Measurements from ENCODE around the gene SUPT4H1. TPM values are rescaled to one million over a fixed set of nuclear protein-coding genes. Genes with fewer than 3 reads are reported as not detected.
"Not testable (repeated sequence)": the region's sequence is repeated elsewhere in the genome, so short reads cannot be mapped to it uniquely, and the experiment has no call there.

The SUPT4H1 gene
- total RNA-seq, 2 experiments from 2014 or later, result 113 to 114 TPM

DNA sequence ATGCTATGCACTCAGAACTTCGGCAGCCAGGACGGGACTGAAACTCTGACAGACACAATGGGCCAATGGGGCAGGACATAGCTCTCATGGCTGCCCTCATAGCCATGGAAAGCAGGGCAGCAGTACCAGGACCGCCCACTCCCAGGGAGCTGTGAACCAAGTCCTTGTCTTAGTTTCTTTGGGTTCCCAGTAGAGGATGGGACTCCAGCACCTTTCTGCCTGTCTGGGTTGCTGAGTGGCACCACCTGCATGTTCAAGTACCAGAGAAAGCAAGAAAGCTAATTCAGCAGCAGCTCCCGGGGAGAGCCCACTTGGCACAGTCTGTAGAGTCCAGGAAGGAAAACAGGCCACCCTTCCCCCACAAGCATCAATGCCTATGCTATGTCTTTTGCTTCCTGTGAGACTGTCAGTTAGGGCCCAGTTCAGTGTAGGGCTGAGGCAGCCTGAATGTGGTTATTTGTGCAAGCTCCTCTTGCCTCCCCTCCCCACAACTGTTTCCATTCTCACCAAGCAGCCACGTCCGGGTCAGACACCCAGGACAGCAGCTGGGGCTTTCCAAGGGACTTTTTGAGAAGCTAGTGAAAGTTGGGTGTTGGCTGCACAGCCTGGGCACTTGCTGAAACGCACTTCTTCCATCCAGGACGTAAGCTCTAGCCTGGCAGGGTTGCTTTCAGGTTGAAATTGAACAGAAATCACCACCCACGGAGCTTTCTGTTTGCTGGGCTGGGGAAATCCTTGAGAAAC lies 7.8 kb downstream of the SUPT4H1 start:
- POLR2A ChIA-PET, result interaction anchor here (0.8 to 18.3 kb wide), 18 partner anchors 9 to 1494 kb away, joined by 3 to 1114 read pairs (median 5); partner anchors contain the start of genes HSF5, RNF43, SRSF1 and SUPT4H1
- intact Hi-C loops (cut with micrococcal nuclease), result loop anchor here (1.0 to 5.0 kb wide), 7 partner anchors 8 to 813 kb away; partner anchors contain the start of genes PRR11, RNF43, SKA2 and SRSF1
- peak overlapping the region; percentile 92 for H3K4me3 Mint-ChIP-seq
- no peaks in the 10 kb centered on the region for H3K9me3 Mint-ChIP-seq
- H3K4me1 Mint-ChIP-seq (ENCODE audit: low read depth), result peaks cover 56% of the 10 kb centered on the region
- CTCF ChIA-PET, result interaction anchor here (0.7 to 5.0 kb wide), 18 partner anchors 8 to 144 kb away, joined by 3 to 113 read pairs (median 8); partner anchors contain the start of genes HSF5, RNF43, SUPT4H1 and TSPOAP1
- peak; percentile 97 for DNase-seq
- peaks cover 94% of the 10 kb centered on the region for H3K36me3 Mint-ChIP-seq
- no peaks in the 10 kb centered on the region for H3K27me3 Mint-ChIP-seq
- peak overlapping the region; percentile 98 for H3K27ac Mint-ChIP-seq

DNA sequence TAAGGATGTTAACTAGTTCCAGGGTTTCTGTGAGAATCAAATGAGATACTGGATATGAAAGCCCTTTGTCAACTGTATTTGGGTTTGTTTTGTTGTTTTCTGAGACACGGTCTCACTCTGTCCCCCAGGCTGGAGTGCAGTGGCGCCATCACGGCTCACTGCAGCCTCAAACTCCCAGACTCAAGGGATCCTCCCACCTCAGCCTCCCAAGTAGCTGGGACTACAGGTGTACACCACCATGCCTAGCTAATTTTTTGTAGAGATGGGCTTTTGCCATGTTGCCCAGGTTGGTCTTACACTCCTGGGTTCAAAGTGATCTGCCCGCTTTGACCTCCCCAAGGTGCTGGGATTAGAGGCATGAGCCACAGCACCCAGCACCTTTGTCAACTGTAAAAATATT lies 8.9 kb downstream of the SUPT4H1 start:
- DNase-seq, result peak; percentile 34
- intact Hi-C loops (cut with micrococcal nuclease), result loop anchor here (5.0 kb wide), 1 partner anchor 814 kb away; the partner anchor contains the start of genes PRR11 and SKA2
- Mint-ChIP-seq H3K4me1 (ENCODE audit: low read depth) (peaks cover 45% of the 10 kb centered on the region), H3K36me3 (peaks cover 85% of the 10 kb centered on the region), H3K27me3 (no peaks in the 10 kb centered on the region), H3K9me3 (no peaks in the 10 kb centered on the region), H3K27ac (peak overlapping the region; percentile 98), H3K4me3 (peak overlapping the region; percentile 92)
- CTCF ChIA-PET, result interaction anchor here (2.0 to 3.9 kb wide), 5 partner anchors 9 to 77 kb away, joined by 6 to 113 read pairs (median 48); partner anchors contain the start of genes SUPT4H1 and TSPOAP1
- POLR2A ChIA-PET, result interaction anchor here (0.8 to 18.3 kb wide), 9 partner anchors 10 to 493 kb away, joined by 3 to 1114 read pairs (median 14); partner anchors contain the start of genes MRPS23, RNF43, SUPT4H1 and TSPOAP1

DNA sequence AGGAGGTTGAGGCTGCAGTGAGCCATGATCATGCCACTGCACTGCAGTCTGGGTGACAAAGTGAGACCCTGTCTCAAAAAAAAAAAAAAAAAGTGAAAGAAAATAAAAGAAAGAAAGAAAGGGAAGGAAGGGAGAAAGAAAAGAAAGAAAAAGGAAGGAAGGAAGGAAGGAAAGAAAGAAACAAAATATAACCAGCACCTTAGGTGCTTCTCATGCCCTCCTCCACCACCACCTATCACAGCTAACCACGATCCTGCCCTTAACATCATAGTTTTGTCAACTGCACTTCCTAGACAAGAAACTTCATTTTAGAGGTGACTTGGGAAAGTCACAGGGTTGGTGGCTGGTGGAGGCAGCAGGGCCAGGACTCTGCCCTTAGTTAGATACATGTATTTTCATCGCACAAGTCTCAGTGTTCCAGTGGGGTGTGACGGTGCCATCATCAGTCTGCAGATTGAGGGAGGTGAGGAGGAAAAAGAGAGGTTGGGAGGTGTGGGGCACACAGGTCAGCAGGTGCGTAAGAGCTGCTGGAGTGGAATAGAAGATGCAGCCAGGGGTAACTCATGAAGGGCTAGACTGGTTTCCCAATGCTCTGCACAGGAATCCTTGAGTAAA lies 10.0 kb downstream of the SUPT4H1 start:
- intact Hi-C loops (cut with micrococcal nuclease), result loop anchor here (5.0 kb wide), 1 partner anchor 815 kb away; the partner anchor contains the start of genes PRR11 and SKA2

DNA sequence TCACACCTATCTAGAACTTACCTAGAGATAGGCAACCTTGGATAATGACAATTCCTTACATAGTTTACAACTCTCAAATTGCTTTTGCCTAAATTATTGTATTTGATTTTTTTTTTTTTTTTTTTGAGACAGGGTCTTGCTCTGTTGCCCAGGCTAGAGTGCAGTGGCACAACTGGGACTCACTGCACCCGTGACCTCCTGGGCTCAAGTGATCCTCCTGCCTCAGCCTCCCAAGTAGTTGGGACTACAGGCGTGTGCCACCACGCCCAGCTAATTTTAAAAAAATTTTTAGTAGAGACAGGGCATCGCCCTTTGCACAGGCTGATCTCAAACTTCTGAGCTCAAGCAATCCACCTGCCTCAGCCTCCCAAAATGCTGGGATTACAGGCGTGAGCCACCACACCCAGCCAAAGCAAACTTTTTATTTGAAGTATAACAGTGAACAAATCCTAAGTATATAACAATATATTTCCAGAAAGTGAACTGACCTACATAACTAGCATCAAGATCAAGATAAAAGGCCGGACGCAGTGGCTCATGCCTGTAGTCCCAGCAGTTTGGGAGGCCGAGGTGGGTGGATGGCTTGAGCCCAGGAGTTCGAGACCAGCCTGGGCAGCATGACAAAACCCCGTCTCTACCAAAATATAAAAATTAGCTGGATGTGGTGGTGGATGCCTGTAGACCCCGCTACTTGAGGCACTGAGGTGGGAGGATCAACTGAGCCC lies 10.7 kb downstream of the SUPT4H1 start:
- Mint-ChIP-seq H3K4me3 (peak overlapping the region; percentile 92), H3K4me1 (ENCODE audit: low read depth) (peaks cover 36% of the 10 kb centered on the region), H3K36me3 (peaks cover 79% of the 10 kb centered on the region), H3K27ac (peak overlapping the region; percentile 98)
- not testable (repeated sequence) for H3K27me3 Mint-ChIP-seq, H3K9me3 Mint-ChIP-seq
- POLR2A ChIA-PET, result interaction anchor here (0.6 to 18.3 kb wide), 11 partner anchors 11 to 1496 kb away, joined by 3 to 1114 read pairs (median 4); partner anchors contain the start of genes MKS1, MTMR4, SUPT4H1 and TSPOAP1
- DNase-seq, result peak; percentile 29
- intact Hi-C loops (cut with micrococcal nuclease), result loop anchor here (5.0 kb wide), 1 partner anchor 816 kb away; the partner anchor contains the start of genes PRR11 and SKA2
- CTCF ChIA-PET, result interaction anchor here (0.7 to 7.2 kb wide), 4 partner anchors 8 to 75 kb away, joined by 3 to 45 read pairs (median 22); partner anchors contain the start of gene SUPT4H1

More for the DNA sequence above, 10.0 kb downstream of the SUPT4H1 start:
- DNase-seq, result peak; percentile 42
- H3K9me3 Mint-ChIP-seq, result no peaks in the 10 kb centered on the region
- H3K4me3 Mint-ChIP-seq, result peak overlapping the region; percentile 92
- H3K36me3 Mint-ChIP-seq, result peaks cover 81% of the 10 kb centered on the region
- H3K4me1 Mint-ChIP-seq (ENCODE audit: low read depth), result peaks cover 37% of the 10 kb centered on the region
- no peaks in the 10 kb centered on the region for H3K27me3 Mint-ChIP-seq
- POLR2A ChIA-PET, result interaction anchor here (0.6 to 18.3 kb wide), 9 partner anchors 11 to 1496 kb away, joined by 3 to 1114 read pairs (median 3); partner anchors contain the start of genes MKS1, MRPS23, SUPT4H1 and TSPOAP1
- CTCF ChIA-PET, result interaction anchor here (3.5 to 7.2 kb wide), 3 partner anchors 9 to 24 kb away, joined by 45 to 113 read pairs (median 48); partner anchors contain the start of genes SUPT4H1 and TSPOAP1
- H3K27ac Mint-ChIP-seq, result peak overlapping the region; percentile 98

DNA sequence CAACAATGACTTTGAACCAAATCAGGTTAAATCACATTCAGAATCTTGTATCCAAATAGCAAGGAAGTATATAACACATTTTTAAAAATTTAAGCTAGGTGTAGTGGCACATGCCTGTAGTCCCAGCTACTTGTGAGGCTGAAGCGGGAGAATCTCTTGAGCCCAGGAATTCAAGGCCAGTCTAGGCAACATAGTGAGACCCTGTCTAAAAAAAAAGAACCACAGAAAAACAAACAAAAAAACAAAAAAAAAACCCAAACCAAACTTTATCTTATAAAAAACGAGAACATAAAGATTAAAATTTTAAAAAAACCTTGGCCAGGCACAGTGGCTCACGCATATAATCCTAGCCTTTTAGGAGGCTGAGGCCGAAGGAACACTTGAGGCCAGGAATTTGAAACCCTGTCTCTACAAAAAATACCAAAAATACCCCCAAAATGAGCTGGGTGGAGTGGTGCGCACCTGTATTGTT lies 11.6 kb downstream of the SUPT4H1 start:
- ChIA-PET CTCF (interaction anchor here (1.2 to 7.2 kb wide), 3 partner anchors 8 to 23 kb away, joined by 5 to 45 read pairs (median 40); partner anchors contain the start of gene SUPT4H1), POLR2A (interaction anchor here (0.7 to 18.3 kb wide), 9 partner anchors 10 to 1497 kb away, joined by 3 to 1114 read pairs (median 4); partner anchors contain the start of genes MTMR4, SRSF1, SUPT4H1 and TSPOAP1)
- intact Hi-C loops (cut with micrococcal nuclease), result loop anchor here (5.0 kb wide), 1 partner anchor 817 kb away; the partner anchor contains the start of genes PRR11 and SKA2
- Mint-ChIP-seq H3K36me3 (peaks cover 75% of the 10 kb centered on the region), H3K27me3 (no peaks in the 10 kb centered on the region), H3K4me1 (ENCODE audit: low read depth) (peaks cover 36% of the 10 kb centered on the region), H3K27ac (peak overlapping the region; percentile 98), H3K9me3 (no peaks in the 10 kb centered on the region), H3K4me3 (peak overlapping the region; percentile 92)
- no peak for DNase-seq

DNA sequence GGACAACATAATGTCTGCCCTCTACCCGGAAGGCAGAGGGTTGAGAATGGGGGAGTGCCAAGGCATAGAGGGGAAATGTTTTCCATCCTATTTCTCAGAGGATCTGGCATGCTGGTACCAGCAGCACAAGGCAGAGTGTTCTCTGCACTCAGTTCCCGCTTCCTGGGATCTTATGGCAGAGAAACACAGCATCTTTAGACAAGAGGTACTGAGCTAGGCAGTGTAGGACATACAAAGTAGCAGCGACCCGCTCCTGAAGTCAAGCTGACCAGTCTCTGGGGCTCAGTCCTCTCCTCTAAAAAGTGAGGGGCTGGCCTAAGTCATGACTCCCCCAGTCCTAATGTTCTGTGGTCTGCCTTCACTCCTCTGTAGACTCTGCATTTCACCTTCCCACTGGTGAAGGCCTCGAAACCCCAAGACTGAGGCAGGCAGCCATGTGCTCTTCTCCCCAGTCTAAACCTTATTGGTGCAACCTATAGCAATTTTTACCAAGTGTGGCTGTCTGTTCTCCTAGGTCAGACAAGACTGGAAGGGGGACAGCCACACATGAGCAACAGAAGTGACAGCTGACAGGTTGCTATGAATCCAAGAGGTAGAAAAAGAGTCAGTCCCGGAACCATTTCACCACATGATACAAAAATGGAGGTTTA lies 12.1 kb downstream of the SUPT4H1 start:
- Mint-ChIP-seq H3K4me1 (ENCODE audit: low read depth) (peaks cover 32% of the 10 kb centered on the region), H3K27ac (peak overlapping the region; percentile 98), H3K4me3 (peak overlapping the region; percentile 92), H3K9me3 (no peaks in the 10 kb centered on the region), H3K27me3 (no peaks in the 10 kb centered on the region), H3K36me3 (peaks cover 75% of the 10 kb centered on the region)
- intact Hi-C loops (cut with micrococcal nuclease), result loop anchor here (5.0 to 10.0 kb wide), 5 partner anchors 177 to 1502 kb away; partner anchors contain the start of genes PRR11, SKA2 and TRIM37
- POLR2A ChIA-PET, result interaction anchor here (0.9 to 18.5 kb wide), 9 partner anchors 1 to 1498 kb away, joined by 3 to 1114 read pairs (median 21); partner anchors contain the start of genes SRSF1, SUPT4H1 and TSPOAP1
- CTCF ChIA-PET, result interaction anchor here (4.9 to 7.2 kb wide), 2 partner anchors 12 to 22 kb away, joined by 40 to 45 read pairs; partner anchors contain the start of gene SUPT4H1
- peak; percentile 50 for DNase-seq

DNA sequence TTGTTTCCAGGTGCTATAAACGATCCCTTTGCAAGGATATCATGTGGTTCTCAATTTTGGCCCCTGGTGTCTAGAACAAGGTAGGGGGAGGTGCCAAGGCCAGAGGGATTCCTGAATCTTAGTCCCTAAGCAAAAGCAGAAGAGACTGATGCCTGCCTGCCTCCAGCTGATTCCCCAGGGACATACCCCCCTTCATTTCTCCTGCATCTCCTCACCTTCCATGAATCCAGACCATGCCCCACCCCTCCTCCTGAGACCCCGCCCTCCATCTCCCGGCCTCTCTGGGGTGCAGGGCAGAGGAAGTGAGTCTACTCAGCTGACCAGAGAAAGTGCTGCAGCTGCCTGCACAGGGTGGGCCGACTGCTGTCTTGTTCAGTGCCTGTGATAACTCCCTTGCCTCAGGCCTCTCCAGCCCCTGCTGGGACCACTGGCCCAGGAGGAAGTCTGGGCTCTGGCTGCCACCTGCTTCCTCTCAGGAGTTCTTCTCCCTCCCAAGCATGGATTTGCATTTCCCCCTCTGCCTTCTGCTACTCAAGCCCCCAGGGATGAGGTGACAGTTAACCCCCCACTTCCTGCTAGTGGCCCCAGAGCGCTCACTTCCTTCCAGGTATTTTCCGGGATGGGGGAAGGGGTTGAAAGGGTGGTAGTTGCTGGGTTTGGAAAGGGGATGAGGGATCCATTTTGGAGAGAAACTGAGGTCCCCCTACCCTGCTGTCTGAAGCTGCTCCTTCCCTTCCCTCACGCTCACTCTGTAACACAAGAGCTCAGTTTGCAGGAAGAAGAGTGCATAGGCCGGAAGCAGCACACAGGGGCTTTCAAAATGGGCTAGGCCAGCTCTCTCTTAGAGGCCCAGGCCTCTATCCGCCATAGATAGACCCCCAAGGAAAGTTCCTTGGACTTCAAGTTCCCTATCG lies 12.9 kb downstream of the SUPT4H1 start:
- intact Hi-C loops (cut with micrococcal nuclease), result loop anchor here (1.0 to 10.0 kb wide), 6 partner anchors 10 to 1503 kb away; partner anchors contain the start of genes SUPT4H1 and TRIM37
- Mint-ChIP-seq H3K4me1 (ENCODE audit: low read depth) (peaks cover 29% of the 10 kb centered on the region), H3K27me3 (no peaks in the 10 kb centered on the region), H3K36me3 (peaks cover 77% of the 10 kb centered on the region), H3K27ac (peak overlapping the region; percentile 98), H3K9me3 (no peaks in the 10 kb centered on the region), H3K4me3 (peak overlapping the region; percentile 92)
- ChIA-PET POLR2A (interaction anchor here (0.9 to 18.5 kb wide), 10 partner anchors 0 to 1499 kb away, joined by 3 to 1114 read pairs (median 17); partner anchors contain the start of genes SRSF1, SUPT4H1 and TSPOAP1), CTCF (interaction anchor here (1.2 to 7.2 kb wide), 4 partner anchors 12 to 79 kb away, joined by 5 to 45 read pairs (median 28); partner anchors contain the start of genes RNF43 and SUPT4H1)
- peak; percentile 93 for DNase-seq

DNA sequence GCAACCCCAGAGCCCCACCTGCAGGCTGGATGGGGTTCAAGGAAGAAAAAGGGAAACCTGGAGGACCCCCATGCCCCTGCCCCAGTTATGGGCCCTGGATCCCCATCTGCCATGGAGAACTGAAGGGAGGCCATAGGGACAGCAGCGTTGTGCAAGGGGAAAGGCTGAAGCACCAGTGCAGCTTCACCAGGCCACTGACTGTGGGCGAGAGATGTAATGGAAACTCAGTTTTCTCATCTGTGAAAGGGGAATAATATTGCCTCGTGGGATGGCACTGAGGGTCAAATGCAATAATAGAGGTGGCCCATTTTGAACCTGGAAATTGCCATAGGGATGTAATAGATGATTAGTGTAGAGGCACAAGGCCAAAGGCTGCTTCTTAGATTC lies 13.6 kb downstream of the SUPT4H1 start:
- Mint-ChIP-seq H3K9me3 (no peaks in the 10 kb centered on the region), H3K4me3 (peak overlapping the region; percentile 92), H3K36me3 (peaks cover 78% of the 10 kb centered on the region), H3K4me1 (ENCODE audit: low read depth) (peaks cover 25% of the 10 kb centered on the region), H3K27ac (peak overlapping the region; percentile 98), H3K27me3 (no peaks in the 10 kb centered on the region)
- POLR2A ChIA-PET, result interaction anchor here (1.1 to 18.5 kb wide), 7 partner anchors 1 to 1489 kb away, joined by 3 to 1114 read pairs (median 129); partner anchors contain the start of genes SUPT4H1 and TSPOAP1
- intact Hi-C loops (cut with micrococcal nuclease), result loop anchor here (1.0 to 10.0 kb wide), 6 partner anchors 9 to 1504 kb away; partner anchors contain the start of genes SUPT4H1 and TRIM37
- no peak for DNase-seq
- CTCF ChIA-PET, result interaction anchor here (1.0 to 7.2 kb wide), 7 partner anchors 8 to 79 kb away, joined by 3 to 51 read pairs (median 17); partner anchors contain the start of genes RNF43 and SUPT4H1
